GM10266 (cell line): ENCODE results near the gene RALGPS2.
"Not testable (repeated sequence)": the region's sequence is repeated elsewhere in the genome, so short reads cannot be mapped to it uniquely, and the experiment has no call there.

ENCODE experiments used
- DNase-seq: peaks from one replicate; pipeline ENCODE4 v3.0.0; 2012; ENCODE audit errors: extremely low spot score
- TF ChIP-seq, protein P1 (sequence below): IDR thresholded peaks from 2 replicates; pipeline ENCODE4 v1.5.1; 2012; ENCODE audit warnings: mild to moderate bottlenecking, low read depth; ENCODE audit not compliant: control insufficient read depth, insufficient read depth; ENCODE audit errors: missing control alignments

RALGPS2 gene

DNA sequence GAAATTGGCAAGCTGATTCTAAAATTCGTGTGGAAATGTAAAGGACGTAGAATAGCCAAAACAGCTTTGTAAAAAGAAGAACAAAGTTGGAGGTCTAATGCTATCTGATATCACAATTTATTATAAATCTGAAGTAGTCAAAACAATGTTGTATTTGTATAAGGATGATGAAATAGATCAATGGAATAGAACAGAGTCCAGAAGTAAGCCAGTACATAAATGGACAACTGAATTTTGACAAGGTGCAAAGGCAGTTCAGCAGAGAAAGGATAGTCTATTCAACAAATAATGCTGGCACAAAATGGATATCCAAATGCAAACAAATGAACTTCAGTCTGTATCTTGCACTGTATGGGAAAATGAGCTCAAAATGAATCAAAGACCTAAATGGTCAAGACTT lies 20.2 kb downstream of the RALGPS2 start:
- TF ChIP-seq, protein P1, sequence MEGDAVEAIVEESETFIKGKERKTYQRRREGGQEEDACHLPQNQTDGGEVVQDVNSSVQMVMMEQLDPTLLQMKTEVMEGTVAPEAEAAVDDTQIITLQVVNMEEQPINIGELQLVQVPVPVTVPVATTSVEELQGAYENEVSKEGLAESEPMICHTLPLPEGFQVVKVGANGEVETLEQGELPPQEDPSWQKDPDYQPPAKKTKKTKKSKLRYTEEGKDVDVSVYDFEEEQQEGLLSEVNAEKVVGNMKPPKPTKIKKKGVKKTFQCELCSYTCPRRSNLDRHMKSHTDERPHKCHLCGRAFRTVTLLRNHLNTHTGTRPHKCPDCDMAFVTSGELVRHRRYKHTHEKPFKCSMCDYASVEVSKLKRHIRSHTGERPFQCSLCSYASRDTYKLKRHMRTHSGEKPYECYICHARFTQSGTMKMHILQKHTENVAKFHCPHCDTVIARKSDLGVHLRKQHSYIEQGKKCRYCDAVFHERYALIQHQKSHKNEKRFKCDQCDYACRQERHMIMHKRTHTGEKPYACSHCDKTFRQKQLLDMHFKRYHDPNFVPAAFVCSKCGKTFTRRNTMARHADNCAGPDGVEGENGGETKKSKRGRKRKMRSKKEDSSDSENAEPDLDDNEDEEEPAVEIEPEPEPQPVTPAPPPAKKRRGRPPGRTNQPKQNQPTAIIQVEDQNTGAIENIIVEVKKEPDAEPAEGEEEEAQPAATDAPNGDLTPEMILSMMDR = no peak
- no peak for DNase-seq

DNA sequence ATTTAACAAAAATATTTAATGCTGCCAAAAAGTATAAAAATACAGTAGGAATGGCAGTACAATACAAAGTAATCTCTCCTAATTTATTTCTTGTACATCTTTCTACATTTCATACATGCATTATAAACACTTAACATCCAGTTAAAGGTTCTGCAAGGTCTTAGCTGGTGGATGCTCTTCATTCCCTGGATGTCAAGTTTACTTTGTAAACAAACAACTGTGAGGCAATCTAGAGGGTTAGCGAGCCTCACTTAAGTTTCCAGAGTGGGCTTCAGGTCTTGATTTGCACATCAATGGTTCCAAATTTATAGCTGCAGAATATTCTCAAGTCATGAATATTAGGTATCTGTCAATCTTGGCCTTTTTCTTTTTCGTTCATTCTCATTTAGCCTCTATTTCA lies 21.3 kb downstream of the RALGPS2 start:
- no peak for DNase-seq
- TF ChIP-seq, protein P1 = no peak

DNA sequence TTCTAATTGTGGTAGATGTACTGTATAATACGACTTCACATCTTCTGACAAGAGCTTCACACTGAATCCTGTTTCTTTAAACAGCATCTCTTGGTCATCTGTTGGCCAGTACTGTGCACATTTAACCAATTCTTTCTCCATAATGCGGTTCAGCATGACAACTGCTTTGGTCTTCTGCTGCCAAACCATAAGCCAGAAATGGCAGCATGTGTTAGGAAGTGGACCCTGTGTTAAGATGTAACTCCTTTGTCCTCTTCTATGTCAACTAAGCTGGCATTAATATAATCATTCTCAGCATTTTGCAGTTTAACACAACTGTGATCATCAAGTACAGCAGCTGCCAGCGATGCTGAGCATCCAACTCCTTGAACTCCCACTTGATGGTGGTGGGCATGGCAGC lies 22.3 kb downstream of the RALGPS2 start:
- DNase-seq = not testable (repeated sequence)

DNA sequence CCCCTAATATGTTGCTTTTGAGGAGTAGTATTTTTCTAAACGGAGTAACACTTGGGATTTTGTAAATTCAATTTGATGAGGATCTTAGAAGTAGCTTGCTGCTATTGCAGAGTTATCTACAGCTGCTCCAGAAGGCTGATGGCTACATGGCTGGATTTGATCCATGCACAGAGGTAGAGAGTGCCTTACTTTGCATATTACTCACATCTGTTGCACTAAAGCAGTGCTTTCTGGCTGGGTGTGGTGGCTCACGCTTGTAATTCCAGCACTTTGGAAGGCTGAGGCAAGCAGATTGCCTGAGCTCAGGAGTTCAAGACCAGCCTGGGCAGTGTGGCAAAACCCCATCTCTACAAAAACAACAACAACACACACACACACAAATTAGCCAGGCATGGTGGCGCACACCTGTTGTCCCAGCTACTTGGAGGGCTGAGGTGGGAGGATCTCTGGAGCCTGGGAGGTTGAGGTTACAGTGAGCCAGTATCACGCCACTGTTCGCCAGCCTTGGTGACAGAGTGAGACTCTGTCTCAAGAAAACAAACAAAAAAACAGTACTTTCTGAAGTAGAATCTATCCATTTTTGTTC lies 24.6 kb downstream of the RALGPS2 start:
- DNase-seq = no peak
- TF ChIP-seq, protein P1 = no peak

DNA sequence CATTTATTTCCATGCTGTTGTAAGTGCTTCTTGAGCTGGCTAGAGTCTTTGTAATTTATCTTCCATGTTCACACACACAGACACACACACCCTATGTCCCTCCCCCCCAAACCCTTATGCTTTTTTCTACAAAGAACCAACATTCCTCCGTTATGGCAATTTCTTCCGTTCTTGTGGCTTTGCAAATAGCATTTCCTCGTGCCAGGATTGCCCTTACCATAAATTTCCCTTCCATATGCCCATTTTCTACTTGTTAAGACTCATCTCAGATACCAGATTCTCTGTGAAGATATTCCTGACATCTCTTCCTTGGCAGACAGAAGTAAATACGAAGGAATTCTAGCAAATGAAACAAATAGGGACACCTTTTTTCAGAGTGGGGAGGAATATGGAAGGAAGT lies 26.0 kb downstream of the RALGPS2 start:
- TF ChIP-seq, protein P1 = no peak
- DNase-seq = no peak

DNA sequence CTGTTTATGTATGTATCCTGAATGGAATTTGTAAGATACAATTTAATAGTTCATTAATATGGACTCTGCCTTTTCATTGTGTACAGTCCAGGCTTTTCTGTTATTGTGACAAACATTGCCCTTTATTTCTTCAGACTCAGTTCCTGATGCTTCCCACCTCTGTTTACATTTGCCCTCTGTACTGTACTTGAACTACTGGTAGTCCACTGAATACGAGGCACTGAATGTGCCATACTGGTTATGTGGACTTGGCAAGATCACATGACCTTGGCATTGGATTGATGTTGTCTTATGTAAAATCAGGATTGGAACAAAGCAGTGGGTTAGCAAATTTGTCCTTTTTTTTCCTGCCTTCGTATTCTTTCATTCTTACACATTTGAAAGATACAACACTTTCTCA lies 27.8 kb downstream of the RALGPS2 start:
- TF ChIP-seq, protein P1 = no peak

DNA sequence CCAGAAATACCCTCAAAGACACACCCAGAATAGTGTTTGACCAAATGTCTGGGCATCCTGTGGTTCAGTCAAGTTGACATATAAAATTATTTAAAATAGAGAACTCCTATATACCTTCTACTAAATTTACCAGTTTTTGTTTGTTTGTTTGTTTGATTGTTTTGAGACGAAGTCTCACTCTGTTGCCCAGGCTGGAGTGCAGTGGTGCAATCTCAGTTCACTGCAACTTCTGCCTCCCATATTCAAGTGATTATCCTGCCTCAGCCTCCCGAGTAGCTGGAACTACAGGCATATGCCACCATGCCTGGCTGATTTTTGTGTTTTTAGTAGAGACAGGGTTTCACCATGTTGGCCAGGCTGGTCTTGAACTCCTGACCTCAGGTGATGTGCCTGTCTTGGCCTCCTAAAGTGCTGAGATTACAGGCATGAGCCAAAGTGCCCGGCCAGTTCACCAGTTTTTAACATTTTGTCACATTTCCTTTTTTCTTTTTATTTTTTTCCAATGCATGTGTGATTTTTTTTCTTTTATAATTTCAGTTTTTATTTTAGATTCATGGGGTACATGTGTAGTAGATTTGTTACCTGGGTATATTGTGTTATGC lies 29.7 kb downstream of the RALGPS2 start:
- DNase-seq = not testable (repeated sequence)

More for the DNA sequence above, 27.8 kb downstream of the RALGPS2 start:
- no peak for DNase-seq

DNA sequence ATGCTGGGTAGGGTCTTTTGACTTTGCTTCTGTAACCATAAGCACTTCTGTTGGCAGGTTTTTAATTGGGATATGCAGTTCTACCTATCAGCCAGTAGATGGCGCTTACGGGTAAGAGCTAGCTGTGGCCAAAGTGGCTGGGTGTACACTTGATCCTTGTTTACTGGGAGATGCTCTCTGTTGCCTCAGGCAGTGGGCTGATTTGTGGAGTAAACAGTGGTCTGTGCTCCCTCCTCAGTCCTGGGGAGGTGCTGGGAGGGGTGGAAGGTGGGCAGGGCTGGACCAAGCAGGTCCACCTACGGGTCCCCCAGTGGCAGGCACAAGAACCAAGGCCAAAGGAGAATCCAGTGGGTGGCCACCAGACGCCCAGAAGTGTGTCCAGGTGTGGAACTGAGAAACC lies 43.4 kb downstream of the RALGPS2 start:
- TF ChIP-seq, protein P1 = peak; percentile 75
- peak; percentile 23 for DNase-seq
